ENCODE data around the gene LRRC3. TPM values are rescaled to one million over a fixed set of nuclear protein-coding genes. Genes with fewer than 3 reads are reported as not detected.

The LRRC3 gene
- total and polyA plus RNA-seq, 2 donors (not counting 3 experiments of a cell fraction or from before 2014, with no cell fraction given), result 4.8 to 4.9 TPM

DNA sequence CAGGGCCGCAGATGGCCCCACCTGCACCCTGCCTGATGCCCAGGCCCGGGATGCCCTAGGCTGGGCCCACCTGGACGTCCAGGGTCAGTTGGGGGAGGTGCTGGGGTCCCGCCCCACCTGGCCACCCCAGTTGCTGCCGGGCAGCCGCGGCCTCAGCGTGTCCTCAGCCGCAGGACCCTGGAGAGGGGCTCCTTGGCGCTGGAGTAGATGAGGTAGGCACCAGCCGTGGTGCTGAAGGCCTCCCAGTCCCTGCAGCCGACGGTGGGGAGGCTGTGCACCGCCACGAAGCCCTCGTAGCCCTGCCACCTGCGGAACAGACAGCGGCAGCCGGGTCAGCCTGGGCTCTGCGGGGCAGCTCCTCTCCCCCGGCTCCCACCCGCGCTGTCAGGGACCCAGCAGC, 44.3 kb downstream of the LRRC3 start:
- Histone ChIP-seq H3K9me1 (replicated peaks; ENCODE audit: control insufficient read depth, extremely low read depth, insufficient read depth, low read length) (no peaks in the 10 kb centered on the region), H3K9ac (replicated peaks; ENCODE audit: extremely low read depth, insufficient read depth, low read length) (no peak overlapping the region), H4K20me1 (replicated peaks; ENCODE audit: control insufficient read depth, extremely low read depth, insufficient read depth, low read length) (no peaks in the 10 kb centered on the region), H2AFZ (ENCODE audit: low read depth, low read length) (no peak overlapping the region), H3K4me3 (replicated peaks in 1 of 3; ENCODE audit: insufficient read depth in 1 of 3, low read depth in 1 of 3, low read length in 3 of 3) (no peak overlapping the region), H3K36me3 (ENCODE audit: control insufficient read depth in 2 of 2, extremely low read depth in 1 of 2, insufficient read depth in 2 of 2, low read length in 2 of 2) (no peaks in the 10 kb centered on the region), H3K4me1 (ENCODE audit: control insufficient read depth, extremely low read depth, insufficient read depth, low read length) (no peaks in the 10 kb centered on the region), H3K9me3 (replicated peaks; ENCODE audit: control insufficient read depth, insufficient read depth, low read length) (no peaks in the 10 kb centered on the region), H3K79me2 (ENCODE audit: control insufficient read depth, insufficient read depth, low read length) (no peaks in the 10 kb centered on the region), H3K27me3 (ENCODE audit: control insufficient read depth in 2 of 2, insufficient read depth in 2 of 2, low read length in 2 of 2) (peaks cover 2 to 8% of the 10 kb centered on the region in 2 experiments), H3K4me2 (ENCODE audit: insufficient read depth, low read length) (no peak overlapping the region), H3K27ac (ENCODE audit: insufficient read depth, low read depth, low read length) (no peak overlapping the region)
- FAIRE-seq, result no peak
- dilution Hi-C loops (cut with MboI; ENCODE audit: extremely low pct_ligation_motif_present, low sequenced_read_pairs), result no loop called here
- TF ChIP-seq CTCF (IDR thresholded peaks at IDR 0.05; ENCODE audit: extremely low read depth in 1 of 2, insufficient read depth in 1 of 2, low read depth in 1 of 2, low read length in 2 of 2) (no peak), POLR2AphosphoS5 (IDR thresholded peaks at IDR 0.05; ENCODE audit: insufficient read depth, low read depth, low read length) (no peak), MAX (IDR thresholded peaks at IDR 0.05; ENCODE audit: insufficient read depth, insufficient read length) (no peak), MYC (IDR thresholded peaks at IDR 0.05; ENCODE audit: low read depth, low read length) (no peak), EZH2 (IDR thresholded peaks at IDR 0.05; ENCODE audit: borderline replicate concordance, low read depth, low read length, severe bottlenecking) (no peak), JUN (IDR thresholded peaks at IDR 0.05; ENCODE audit: borderline replicate concordance, insufficient read depth, insufficient read length, low read depth) (no peak), POLR2A (IDR thresholded peaks at IDR 0.05; ENCODE audit: low read depth, low read length) (no peak), FOS (IDR thresholded peaks at IDR 0.05; ENCODE audit: borderline replicate concordance, insufficient read depth, low read length) (no peak), GATA2 (IDR thresholded peaks at IDR 0.05; ENCODE audit: insufficient read depth, insufficient read length, low read depth, low read length) (no peak)
- BruUV-seq (replicated peaks), result no TSS peak
- DNase-seq (ENCODE audit: low read depth, low spot score), result no peak
- POLR2A ChIA-PET, result no interaction called here
- intact Hi-C loops (cut with micrococcal nuclease), result no loop called here
- CTCF ChIA-PET, result interaction anchor here (1.2 to 2.3 kb wide), 2 partner anchors 11 to 12 kb away, joined by 5 to 7 read pairs; no protein-coding TSS in a partner anchor

All from endothelial cell of umbilical vein (primary cell).